Activated CD8-positive, alpha-beta memory T cell treated with anti-CD3 and anti-CD28 coated beads, Interleukin-2, amount 50 U/mL, for 4 hours (primary cell): ENCODE data around the gene TTC29.

Experiments
- DNase-seq: peaks from one replicate; pipeline ENCODE4 v3.0.0-alpha.2; 2020

The TTC29 gene

GRCh38 chr4:146945556-146946374 is at the start of gene TTC29:
Gene TTC29 (minus strand): TSS chr4:146945864. CDS start chr4:146939895, 5,969 bp downstream.
- DNase-seq: peak; percentile 84

- no peak for DNase-seq
Measured at GRCh38 chr4:146981651-146982050, 36.0 kb upstream of the TTC29 start.

DNA sequence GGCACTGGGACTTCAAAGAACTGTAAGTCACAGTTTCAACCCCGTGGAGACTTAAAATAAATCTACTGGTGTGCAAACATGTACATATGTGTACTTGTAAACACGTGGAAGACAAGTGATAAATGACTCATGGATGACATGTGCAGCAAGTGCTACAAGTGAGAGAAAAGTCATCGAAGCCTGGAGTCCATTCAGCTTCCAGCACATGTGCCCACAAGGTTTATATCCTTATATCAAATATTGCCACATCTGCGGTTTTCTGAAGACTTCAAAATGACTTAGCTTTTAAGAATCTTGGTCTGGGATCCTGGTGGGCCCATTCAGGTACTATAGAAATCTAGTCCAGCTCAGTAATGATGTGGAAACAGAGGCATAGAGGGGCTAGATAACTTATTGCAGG is 33.0 kb upstream of the TTC29 start:
- DNase-seq: no peak

GRCh38 chr4:146976145-146976544 is 30.5 kb upstream of the TTC29 start:
- no peak for DNase-seq

GRCh38 chr4:146975527-146975926 is 29.9 kb upstream of the TTC29 start:
- DNase-seq: no peak

GRCh38 chr4:146975036-146975435 is 29.4 kb upstream of the TTC29 start:
- no peak for DNase-seq

- DNase-seq: no peak
Measured at GRCh38 chr4:146972036-146972435, 26.4 kb upstream of the TTC29 start.

DNA sequence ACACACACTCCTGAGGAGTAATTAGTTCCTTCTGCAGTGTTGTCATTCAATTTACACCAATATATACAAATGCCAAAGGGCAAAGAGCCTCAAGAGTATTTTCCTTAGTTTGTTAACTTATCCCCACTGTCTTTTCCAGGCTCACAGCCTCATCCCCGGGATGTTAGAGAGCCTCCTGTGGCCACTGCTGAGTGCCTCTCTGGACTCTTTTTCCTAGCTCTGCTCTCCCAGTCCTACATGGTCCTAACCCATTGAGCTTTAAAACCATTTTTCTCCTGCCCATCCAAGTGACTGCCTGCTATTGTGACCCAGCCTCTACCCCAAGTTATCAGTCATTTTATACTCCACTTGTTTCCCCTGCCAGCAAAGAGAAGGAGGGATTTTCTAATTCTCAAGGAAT is 23.5 kb upstream of the TTC29 start:
- DNase-seq: no peak

DNA sequence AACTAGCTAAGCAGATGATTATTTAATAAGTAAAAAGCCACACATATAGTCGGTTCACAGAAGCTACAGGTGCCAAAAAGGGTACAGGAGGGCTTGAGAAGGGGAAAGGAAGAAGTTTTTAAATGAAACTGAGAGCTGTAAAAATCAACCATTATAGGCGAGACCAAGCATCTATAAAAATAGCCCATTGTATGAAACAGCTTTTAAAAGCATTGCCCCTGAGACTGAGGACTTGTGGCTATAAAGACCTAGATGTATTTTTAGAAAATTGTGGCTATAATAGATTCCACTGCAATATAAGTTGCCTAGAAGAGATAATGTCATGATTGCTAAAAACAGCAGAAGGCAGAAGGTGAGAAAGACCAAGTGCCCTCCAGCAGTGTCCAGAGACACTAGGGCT is 15.0 kb upstream of the TTC29 start:
- no peak for DNase-seq

GRCh38 chr4:146959692-146960091 is 14.0 kb upstream of the TTC29 start:
- DNase-seq: no peak

- no peak for DNase-seq
Measured at GRCh38 chr4:146957237-146957636, 11.6 kb upstream of the TTC29 start.

DNA sequence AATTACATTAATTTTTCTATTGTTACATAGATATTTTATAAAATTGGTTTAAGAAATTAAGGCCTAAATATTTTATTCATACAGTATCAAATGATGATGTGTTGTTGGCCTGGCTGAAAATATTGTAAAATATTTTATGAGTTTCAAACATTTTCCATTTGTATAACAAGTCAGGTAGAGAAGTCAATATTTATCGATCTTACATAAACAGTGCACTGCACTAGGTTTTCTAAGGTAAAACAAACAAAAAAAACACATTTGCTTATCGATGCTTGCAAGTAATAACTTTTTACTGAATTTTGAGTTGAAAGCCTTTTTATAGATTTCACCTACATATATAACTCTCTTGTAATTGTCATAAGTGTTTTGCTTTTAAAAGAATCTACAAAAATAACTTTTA is 7.2 kb upstream of the TTC29 start:
- DNase-seq: no peak

- no peak for DNase-seq
Measured at GRCh38 chr4:146949559-146949958, 3.9 kb upstream of the TTC29 start.

- DNase-seq: no peak
Measured at GRCh38 chr4:146943691-146944375, 1.8 kb downstream of the TTC29 start.

DNA sequence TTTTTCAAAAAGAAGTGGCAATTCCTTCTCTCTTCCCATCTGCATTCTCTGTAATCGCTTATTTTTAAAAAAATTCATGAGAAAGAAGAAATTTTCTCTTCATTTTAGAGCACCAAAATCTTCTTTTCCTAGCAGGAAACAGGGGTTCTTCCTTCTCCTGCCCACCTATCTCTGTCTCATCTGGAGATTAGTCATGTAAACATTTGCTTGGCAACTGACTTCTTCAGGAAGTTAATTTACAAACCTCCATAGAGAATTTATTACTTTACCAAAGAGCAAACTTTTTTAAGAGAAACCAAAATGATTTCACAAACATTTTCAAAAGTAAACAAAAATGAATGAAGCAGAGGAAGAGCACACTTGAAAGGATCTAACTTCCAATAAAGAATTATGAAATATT is 13.5 kb downstream of the TTC29 start:
- DNase-seq: no peak

- no peak for DNase-seq
Measured at GRCh38 chr4:146930673-146931072, 15.0 kb downstream of the TTC29 start.

DNA sequence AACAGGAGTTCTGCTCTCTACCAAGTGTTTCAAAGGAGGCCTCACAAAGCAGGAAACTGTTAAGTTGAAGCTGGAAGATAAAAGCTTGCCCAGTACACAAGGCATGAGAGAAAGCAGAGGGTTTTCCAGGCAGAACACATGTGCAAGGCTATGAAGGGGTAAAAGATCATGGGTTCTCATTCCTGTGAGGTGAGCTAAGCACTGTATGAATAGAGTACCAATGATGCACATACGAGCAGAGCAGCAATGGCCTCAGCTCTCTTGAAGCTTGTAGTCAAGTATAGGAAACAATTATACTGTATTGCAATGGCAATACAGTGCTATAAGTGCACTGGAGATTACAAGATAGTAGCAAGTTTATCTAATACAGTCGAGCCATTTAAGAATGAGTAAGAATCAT is 18.0 kb downstream of the TTC29 start:
- DNase-seq: no peak

GRCh38 chr4:146916479-146917076 is 29.1 kb downstream of the TTC29 start:
- DNase-seq: no peak

GRCh38 chr4:146915132-146915531 is 30.5 kb downstream of the TTC29 start:
- DNase-seq: no peak

- DNase-seq: no peak
Measured at GRCh38 chr4:146900295-146900694, 45.4 kb downstream of the TTC29 start.

GRCh38 chr4:146890301-146890700 is 55.4 kb downstream of the TTC29 start:
- no peak for DNase-seq

DNA sequence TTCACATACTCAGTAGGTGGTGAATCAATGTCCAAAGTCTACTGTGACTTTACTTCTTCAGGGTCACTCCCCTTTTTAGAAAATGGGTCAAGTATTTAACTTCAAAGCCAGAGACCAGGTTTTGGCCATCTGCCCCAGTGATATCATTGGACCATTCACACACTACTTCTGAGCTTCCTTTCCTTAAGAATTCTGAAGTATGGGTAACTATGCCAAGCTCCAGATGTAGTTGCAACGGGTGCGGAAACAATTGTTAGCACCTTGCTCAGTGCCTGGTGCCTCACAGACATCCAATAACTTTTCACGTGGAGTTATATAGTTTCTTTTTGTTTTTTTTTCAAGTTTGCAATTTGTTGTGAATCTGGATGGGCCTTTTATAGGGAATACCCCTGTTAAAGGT is 62.6 kb downstream of the TTC29 start:
- no peak for DNase-seq

- DNase-seq: no peak
Measured at GRCh38 chr4:146857298-146857697, 88.4 kb downstream of the TTC29 start.

DNA sequence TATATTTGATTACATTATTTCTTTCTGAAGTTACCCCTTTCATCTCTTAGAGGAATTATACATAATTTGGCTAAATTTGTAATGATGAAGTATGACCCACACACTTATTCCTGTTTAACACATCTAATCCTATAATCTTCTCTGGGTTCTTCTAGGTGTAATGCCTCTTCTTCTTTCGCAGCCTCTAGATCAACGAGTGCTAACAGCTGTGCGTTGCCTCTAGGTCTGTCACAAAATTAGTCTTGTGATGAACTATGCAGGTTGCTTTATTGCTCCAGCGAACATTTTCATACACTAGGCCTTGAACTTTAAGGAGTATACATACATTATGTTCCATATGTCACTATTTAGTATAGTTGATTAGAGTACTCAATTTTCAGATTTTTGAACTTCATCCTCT is 89.9 kb downstream of the TTC29 start:
- DNase-seq: no peak
